ENCODE measurements around the gene RCOR3. TPM values are rescaled to one million over a fixed set of nuclear protein-coding genes. Genes with fewer than 3 reads are reported as not detected.
A peak's percentile ranks its signal among the peaks of the same experiment; 100 is the strongest.
"Not testable (repeated sequence)": the region's sequence is repeated elsewhere in the genome, so short reads cannot be mapped to it uniquely, and the experiment has no call there.

RCOR3 gene
- total RNA-seq, 2 experiments from 2014 or later, result 30.2 to 32.7 TPM

DNA sequence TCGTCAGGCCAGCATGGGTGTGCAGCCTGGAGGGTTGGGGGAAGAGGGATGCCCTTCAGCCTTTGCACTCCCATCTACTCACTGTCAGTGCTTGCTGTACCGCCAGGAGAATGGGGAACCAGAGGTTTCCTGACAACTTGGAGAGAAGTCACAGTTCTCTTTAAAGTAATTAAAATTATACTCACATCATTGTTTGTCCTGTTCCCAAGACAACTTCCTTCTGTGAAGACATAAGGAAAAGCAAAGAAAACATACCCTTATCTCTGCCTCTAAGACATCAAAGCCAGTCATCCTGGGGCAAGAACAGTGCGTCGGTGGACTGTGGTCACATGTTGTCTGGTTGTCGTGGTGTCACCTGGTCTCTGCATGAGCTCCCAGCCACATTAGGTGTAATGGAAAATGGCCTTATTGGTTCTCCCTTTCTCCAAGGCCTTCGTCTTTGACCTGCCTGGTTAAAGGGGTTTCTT, 85.0 kb downstream of the RCOR3 start:
- ChIA-PET POLR2A (no interaction called here), CTCF (interaction anchor here (0.7 to 1.8 kb wide), 2 partner anchors 21 to 171 kb away, joined by 3 to 9 read pairs; no protein-coding TSS in a partner anchor)
- Mint-ChIP-seq H3K36me3 (peaks cover 3% of the 10 kb centered on the region), H3K4me1 (ENCODE audit: low read depth) (peaks cover 76% of the 10 kb centered on the region), H3K9me3 (no peaks in the 10 kb centered on the region), H3K27me3 (no peaks in the 10 kb centered on the region), H3K4me3 (no peak overlapping the region), H3K27ac (no peak overlapping the region)
- peak; percentile 31 for DNase-seq
- intact Hi-C loops (cut with micrococcal nuclease), result no loop called here

DNA sequence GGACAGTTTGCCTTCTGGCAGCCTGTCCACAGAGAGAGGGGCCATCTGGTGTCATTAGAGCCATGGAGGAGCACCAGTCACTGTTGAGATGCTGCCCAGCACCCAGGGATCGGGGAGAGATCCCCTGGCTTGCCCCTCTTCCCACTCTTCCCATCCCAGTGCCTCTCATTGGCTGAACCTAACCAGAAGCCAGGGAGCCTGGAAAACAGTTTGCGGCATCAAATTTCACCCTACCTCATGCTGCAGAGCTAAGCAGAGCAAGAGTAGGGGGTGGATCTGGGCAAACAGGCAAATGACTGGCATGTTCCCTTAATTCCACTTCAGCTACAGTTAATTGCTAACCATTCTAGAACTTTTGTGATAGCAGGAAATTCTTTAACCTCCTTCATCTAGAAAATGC, 86.6 kb downstream of the RCOR3 start:
- Mint-ChIP-seq H3K4me1 (ENCODE audit: low read depth) (peaks cover 83% of the 10 kb centered on the region), H3K4me3 (no peak overlapping the region), H3K9me3 (no peaks in the 10 kb centered on the region), H3K36me3 (peaks cover 3% of the 10 kb centered on the region), H3K27ac (no peak overlapping the region), H3K27me3 (no peaks in the 10 kb centered on the region)
- POLR2A ChIA-PET, result no interaction called here
- DNase-seq, result no peak
- CTCF ChIA-PET, result no interaction called here
- intact Hi-C loops (cut with micrococcal nuclease), result no loop called here

- peak overlapping the region; percentile 5 for H3K27ac Mint-ChIP-seq
- intact Hi-C loops (cut with micrococcal nuclease), result no loop called here
Observed at GRCh38 chr1:211347077-211347844, 88.1 kb downstream of the RCOR3 start.

GRCh38 chr1:211348547-211348946, 89.4 kb downstream of the RCOR3 start:
- Mint-ChIP-seq H3K4me1 (ENCODE audit: low read depth) (peaks cover 83% of the 10 kb centered on the region), H3K9me3 (peaks cover 11% of the 10 kb centered on the region), H3K27ac (no peak overlapping the region), H3K36me3 (peaks cover 19% of the 10 kb centered on the region), H3K27me3 (no peaks in the 10 kb centered on the region), H3K4me3 (no peak overlapping the region)
- no peak for DNase-seq
- ChIA-PET CTCF (interaction anchor here (0.8 kb wide), 1 partner anchor 23 kb away, joined by 3 read pairs; no protein-coding TSS in a partner anchor), POLR2A (interaction anchor here (1.4 kb wide), 1 partner anchor 10 kb away, joined by 5 read pairs; no protein-coding TSS in a partner anchor)
- intact Hi-C loops (cut with micrococcal nuclease), result no loop called here

More at GRCh38 chr1:211347077-211347844, 88.1 kb downstream of the RCOR3 start:
- H3K27me3 Mint-ChIP-seq, result no peaks in the 10 kb centered on the region
- H3K9me3 Mint-ChIP-seq, result peaks cover 11% of the 10 kb centered on the region
- no peak overlapping the region for H3K4me3 Mint-ChIP-seq
- CTCF ChIA-PET, result interaction anchor here (0.8 to 1.6 kb wide), 4 partner anchors 17 to 23 kb away, joined by 3 to 5 read pairs (median 4); partner anchors contain the start of gene TRAF5
- POLR2A ChIA-PET, result interaction anchor here (1.2 to 1.4 kb wide), 2 partner anchors 9 to 11 kb away, joined by 3 to 5 read pairs; no protein-coding TSS in a partner anchor
- H3K4me1 Mint-ChIP-seq (ENCODE audit: low read depth), result peaks cover 81% of the 10 kb centered on the region
- no peak for DNase-seq
- peaks cover 11% of the 10 kb centered on the region for H3K36me3 Mint-ChIP-seq

DNA sequence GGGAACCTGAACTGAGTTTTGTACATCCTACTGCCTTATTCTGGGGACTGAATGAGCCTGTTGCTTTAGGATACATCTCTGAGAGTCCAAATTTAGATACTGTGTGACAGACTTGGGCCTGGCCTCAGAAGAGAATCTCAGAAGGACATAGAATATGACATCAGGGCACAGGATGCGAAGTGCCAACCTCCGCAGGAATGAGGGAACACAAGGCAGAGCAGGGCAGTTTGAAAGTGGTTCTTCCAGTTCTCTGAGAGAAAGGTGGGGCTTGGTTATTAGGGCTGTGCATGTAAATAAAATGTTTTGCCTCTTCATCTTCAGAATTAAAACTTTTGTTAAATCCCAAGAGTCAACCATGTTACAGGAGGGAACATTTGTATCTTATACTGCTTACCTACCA, 90.6 kb downstream of the RCOR3 start:
- intact Hi-C loops (cut with micrococcal nuclease), result no loop called here
- no peak for DNase-seq
- Mint-ChIP-seq H3K9me3 (peaks cover 11% of the 10 kb centered on the region), H3K4me1 (ENCODE audit: low read depth) (peaks cover 81% of the 10 kb centered on the region), H3K27ac (peak overlapping the region; percentile 25), H3K4me3 (no peak overlapping the region), H3K36me3 (peaks cover 19% of the 10 kb centered on the region), H3K27me3 (no peaks in the 10 kb centered on the region)
- CTCF ChIA-PET, result interaction anchor here (2.7 kb wide), 1 partner anchor 27 kb away, joined by 13 read pairs; no protein-coding TSS in a partner anchor
- POLR2A ChIA-PET, result no interaction called here

GRCh38 chr1:211352055-211352454, 92.9 kb downstream of the RCOR3 start:
- H3K27me3 Mint-ChIP-seq, DNase-seq, POLR2A ChIA-PET, H3K4me3 Mint-ChIP-seq: not testable (repeated sequence)
- Mint-ChIP-seq H3K9me3 (peaks cover 11% of the 10 kb centered on the region), H3K4me1 (ENCODE audit: low read depth) (peaks cover 83% of the 10 kb centered on the region), H3K27ac (peak overlapping the region; percentile 77), H3K36me3 (peaks cover 27% of the 10 kb centered on the region)
- intact Hi-C loops (cut with micrococcal nuclease), result loop anchor here (2.0 kb wide), 1 partner anchor 31 kb away; no protein-coding TSS in a partner anchor
- CTCF ChIA-PET, result interaction anchor here (0.7 to 2.7 kb wide), 6 partner anchors 11 to 124 kb away, joined by 3 to 13 read pairs (median 4); no protein-coding TSS in a partner anchor

- intact Hi-C loops (cut with micrococcal nuclease), result loop anchor here (2.0 kb wide), 1 partner anchor 30 kb away; no protein-coding TSS in a partner anchor
- H3K4me1 Mint-ChIP-seq (ENCODE audit: low read depth), result peaks cover 83% of the 10 kb centered on the region
- H3K4me3 Mint-ChIP-seq, result no peak overlapping the region
- ChIA-PET POLR2A (no interaction called here), CTCF (interaction anchor here (0.7 to 2.7 kb wide), 3 partner anchors 11 to 29 kb away, joined by 3 to 13 read pairs (median 3); no protein-coding TSS in a partner anchor)
- H3K36me3 Mint-ChIP-seq, result peaks cover 30% of the 10 kb centered on the region
- peak overlapping the region; percentile 88 for H3K27ac Mint-ChIP-seq
- H3K27me3 Mint-ChIP-seq, result no peaks in the 10 kb centered on the region
- DNase-seq, result no peak
- H3K9me3 Mint-ChIP-seq, result peaks cover 11% of the 10 kb centered on the region
Observed at GRCh38 chr1:211352465-211352864, 93.3 kb downstream of the RCOR3 start.

DNA sequence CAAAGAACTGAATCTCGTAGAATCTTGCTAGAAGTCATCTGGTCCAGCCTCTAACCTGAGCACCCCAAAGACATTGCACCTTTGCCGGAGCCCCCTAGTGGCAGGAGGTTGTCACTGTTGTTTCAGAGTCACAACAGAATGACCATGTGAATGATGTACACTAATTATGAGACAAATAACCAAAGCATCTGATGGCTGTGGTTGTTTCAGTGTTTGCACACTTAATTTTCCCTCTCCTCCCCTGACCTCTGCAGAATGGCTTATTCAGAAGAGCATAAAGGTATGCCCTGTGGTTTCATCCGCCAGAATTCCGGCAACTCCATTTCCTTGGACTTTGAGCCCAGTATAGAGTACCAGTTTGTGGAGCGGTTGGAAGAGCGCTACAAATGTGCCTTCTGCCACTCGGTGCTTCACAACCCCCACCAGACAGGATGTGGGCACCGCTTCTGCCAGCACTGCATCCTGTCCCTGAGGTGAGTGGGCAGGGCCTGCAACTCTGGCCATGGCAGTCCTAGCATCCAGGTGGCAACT, 93.9 kb downstream of the RCOR3 start:
- Mint-ChIP-seq H3K27me3 (no peaks in the 10 kb centered on the region), H3K27ac (peak overlapping the region; percentile 88), H3K4me1 (ENCODE audit: low read depth) (peaks cover 79% of the 10 kb centered on the region), H3K4me3 (peak overlapping the region; percentile 16), H3K9me3 (peaks cover 11% of the 10 kb centered on the region), H3K36me3 (peaks cover 31% of the 10 kb centered on the region)
- ChIA-PET CTCF (no interaction called here), POLR2A (no interaction called here)
- peak; percentile 75 for DNase-seq
- intact Hi-C loops (cut with micrococcal nuclease), result loop anchor here (1.0 to 2.0 kb wide), 4 partner anchors 17 to 30 kb away; no protein-coding TSS in a partner anchor

DNA sequence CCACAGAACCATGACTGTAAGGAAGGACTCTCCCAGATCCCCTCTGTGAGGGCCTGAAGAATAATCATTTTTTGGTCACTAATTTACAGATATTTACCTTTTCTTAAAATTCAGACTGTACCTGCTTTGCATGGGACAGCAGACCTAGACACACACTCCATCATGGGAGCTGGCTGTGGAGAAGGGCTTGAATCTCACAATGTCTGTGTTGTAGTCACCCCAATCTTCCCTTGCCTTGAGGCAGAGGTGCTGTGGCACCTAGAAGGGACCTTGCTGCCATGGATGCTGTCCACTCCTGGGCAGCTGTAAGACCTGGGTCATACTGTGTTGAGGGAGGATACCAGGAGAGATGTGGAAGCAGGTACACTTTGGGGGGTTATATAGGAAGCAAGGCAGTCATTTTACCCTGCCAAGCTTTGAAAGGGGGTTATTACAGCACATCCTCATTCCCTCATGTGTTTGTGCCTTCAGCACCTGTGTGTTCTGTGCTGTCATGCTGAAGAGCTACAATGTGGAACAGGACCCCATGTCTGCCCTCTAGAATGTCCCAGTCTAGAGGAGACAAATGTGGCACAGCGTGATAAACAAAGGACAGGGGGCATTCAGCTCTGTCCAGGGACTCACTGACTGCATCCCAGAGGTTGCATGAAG, 94.5 kb downstream of the RCOR3 start:
- ChIA-PET CTCF (interaction anchor here (1.0 to 3.1 kb wide), 3 partner anchors 14 to 30 kb away, joined by 5 to 11 read pairs (median 6); partner anchors contain the start of gene TRAF5), POLR2A (interaction anchor here (0.9 kb wide), 1 partner anchor 15 kb away, joined by 3 read pairs; no protein-coding TSS in a partner anchor)
- Mint-ChIP-seq H3K36me3 (peaks cover 31% of the 10 kb centered on the region), H3K4me3 (no peak overlapping the region), H3K9me3 (peaks cover 11% of the 10 kb centered on the region), H3K27me3 (no peaks in the 10 kb centered on the region), H3K27ac (peak overlapping the region; percentile 88), H3K4me1 (ENCODE audit: low read depth) (peaks cover 76% of the 10 kb centered on the region)
- intact Hi-C loops (cut with micrococcal nuclease), result loop anchor here (1.0 to 2.0 kb wide), 4 partner anchors 17 to 30 kb away; no protein-coding TSS in a partner anchor
- no peak for DNase-seq

DNA sequence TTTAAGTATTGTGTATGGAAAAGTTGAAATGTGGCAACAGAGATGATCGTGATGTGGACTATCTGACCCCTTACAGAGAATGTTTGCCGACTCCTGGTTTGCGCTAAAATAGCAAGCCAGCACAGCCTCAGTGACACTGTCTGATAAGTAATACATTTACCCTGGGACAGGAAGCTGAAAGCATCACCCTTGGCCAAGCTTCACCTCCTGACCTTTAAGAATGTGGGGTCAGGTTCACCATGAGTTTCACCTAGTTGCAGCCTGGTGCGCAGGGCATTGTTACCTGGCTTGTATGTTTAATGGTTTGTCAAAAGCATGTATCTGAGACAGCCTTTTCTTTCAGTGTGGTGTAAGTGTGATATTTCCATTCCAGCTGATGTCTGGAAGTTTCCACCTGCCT, 96.7 kb downstream of the RCOR3 start:
- intact Hi-C loops (cut with micrococcal nuclease), result no loop called here
- H3K27ac Mint-ChIP-seq, result peak overlapping the region; percentile 26
- H3K27me3 Mint-ChIP-seq, result no peaks in the 10 kb centered on the region
- POLR2A ChIA-PET, result no interaction called here
- peaks cover 11% of the 10 kb centered on the region for H3K9me3 Mint-ChIP-seq
- H3K4me1 Mint-ChIP-seq (ENCODE audit: low read depth), result peaks cover 68% of the 10 kb centered on the region
- no peak overlapping the region for H3K4me3 Mint-ChIP-seq
- CTCF ChIA-PET, result interaction anchor here (0.6 to 4.2 kb wide), 3 partner anchors 28 to 160 kb away, joined by 3 to 23 read pairs (median 11); partner anchors contain the start of gene TRAF5
- DNase-seq, result peak; percentile 31
- peaks cover 44% of the 10 kb centered on the region for H3K36me3 Mint-ChIP-seq

DNA sequence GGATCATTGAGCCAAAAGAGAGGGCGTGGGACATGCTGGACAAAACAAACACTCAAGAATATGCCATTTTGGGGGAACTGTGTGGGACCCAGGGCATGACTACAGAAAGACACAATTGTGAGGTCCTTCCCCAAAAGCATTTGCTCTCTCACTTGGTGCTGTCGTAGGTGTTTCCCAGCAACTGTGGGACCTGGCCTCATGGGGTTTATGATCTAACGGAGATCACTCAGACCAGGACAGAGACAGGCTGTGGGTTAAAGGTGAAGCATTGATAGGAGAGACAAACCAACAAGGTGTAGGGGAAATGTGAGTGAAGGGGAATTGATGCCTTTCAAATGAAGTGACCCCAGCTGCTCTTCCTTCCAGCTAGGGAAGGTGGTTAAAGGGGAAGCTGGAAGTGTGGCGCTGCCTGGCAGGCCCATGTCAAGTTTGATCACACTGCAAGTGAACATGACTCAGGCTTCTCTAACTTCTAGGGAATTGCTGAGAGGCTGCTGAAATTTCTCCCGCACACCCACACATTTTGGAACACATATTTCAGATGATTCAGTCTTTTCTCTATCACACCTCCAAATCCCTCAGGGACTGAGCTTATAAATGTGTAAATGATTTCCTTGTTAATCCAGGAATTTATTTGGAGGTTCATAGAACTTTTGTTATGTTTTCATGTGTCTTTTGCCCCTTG, 97.7 kb downstream of the RCOR3 start:
- H3K9me3 Mint-ChIP-seq, result peaks cover 3% of the 10 kb centered on the region
- peaks cover 60% of the 10 kb centered on the region for H3K4me1 Mint-ChIP-seq (ENCODE audit: low read depth)
- DNase-seq, result no peak
- H3K27me3 Mint-ChIP-seq, result no peaks in the 10 kb centered on the region
- intact Hi-C loops (cut with micrococcal nuclease), result no loop called here
- H3K36me3 Mint-ChIP-seq, result peaks cover 41% of the 10 kb centered on the region
- POLR2A ChIA-PET, result no interaction called here
- H3K27ac Mint-ChIP-seq, result peak overlapping the region; percentile 40
- CTCF ChIA-PET, result interaction anchor here (0.6 to 4.2 kb wide), 4 partner anchors 19 to 159 kb away, joined by 3 to 23 read pairs (median 7); partner anchors contain the start of gene TRAF5
- H3K4me3 Mint-ChIP-seq, result no peak overlapping the region
